Fibroblast of lung (primary cell): Measurements from ENCODE around the gene CBX8. TPM values are rescaled to one million over a fixed set of nuclear protein-coding genes. Genes with fewer than 3 reads are reported as not detected.

ENCODE experiments used
- DNase-seq, 2 donors: peaks; one replicate each; pipeline versions ENCODE4 v3.0.0 to v3.0.0-alpha.2; 2010; ENCODE audit warnings: low read depth in 2 of 2
- H2AFZ ChIP-seq: 2 replicates; pipeline ENCODE4 v1.5.1; 2012; ENCODE audit warnings: low read length, control low read depth, inconsistent platforms
- H3K27ac ChIP-seq: 2 replicates; pipeline ENCODE4 v1.5.1; 2011; ENCODE audit warnings: low read length, control low read depth; ENCODE audit not compliant: insufficient read depth
- H3K27me3 ChIP-seq: 2 replicates; pipeline ENCODE4 v1.5.1; 2011; ENCODE audit warnings: mild to moderate bottlenecking, low read length; ENCODE audit not compliant: control insufficient read depth, insufficient read depth
- H3K36me3 ChIP-seq: 2 replicates; pipeline ENCODE4 v1.5.1; 2011; ENCODE audit warnings: low read length; ENCODE audit not compliant: control insufficient read depth, insufficient read depth
- H3K4me1 ChIP-seq: 2 replicates; pipeline ENCODE4 v1.5.1; 2011; ENCODE audit warnings: low read length; ENCODE audit not compliant: control insufficient read depth, insufficient read depth; ENCODE audit errors: extremely low read depth
- H3K4me2 ChIP-seq: 2 replicates; pipeline ENCODE4 v1.5.1; 2011; ENCODE audit warnings: low read length, control low read depth; ENCODE audit not compliant: insufficient read depth; ENCODE audit errors: extremely low read depth
- H3K4me3 ChIP-seq, 4 experiments: fragments of 200-600 bp in 1 of 4; sonication (generic) in 1 of 4; replicated peaks in 1 of 4; 2 replicates each; pipeline ENCODE4 v1.5.1; 2011 to 2016; ENCODE audit warnings: low read length in 4 of 4, low read depth in 3 of 4, mild to moderate bottlenecking in 3 of 4, control low read depth in 2 of 4, inconsistent platforms in 1 of 4, mixed read lengths in 1 of 4; ENCODE audit not compliant: insufficient read depth in 1 of 4; ENCODE audit errors: control extremely low read depth in 1 of 4
- H3K79me2 ChIP-seq: 2 replicates; pipeline ENCODE4 v1.5.1; 2012; ENCODE audit warnings: mild to moderate bottlenecking, low read length, inconsistent platforms; ENCODE audit not compliant: control insufficient read depth, insufficient read depth
- H3K9ac ChIP-seq: 2 replicates; pipeline ENCODE4 v1.5.1; 2011; ENCODE audit warnings: mild to moderate bottlenecking, low read length, control low read depth; ENCODE audit not compliant: insufficient read depth
- H3K9me3 ChIP-seq: 2 replicates; pipeline ENCODE4 v1.5.1; 2012; ENCODE audit warnings: low read depth, low read length; ENCODE audit not compliant: control insufficient read depth, insufficient read depth
- H4K20me1 ChIP-seq: 2 replicates; pipeline ENCODE4 v1.5.1; 2011; ENCODE audit warnings: low read length; ENCODE audit not compliant: control insufficient read depth, insufficient read depth; ENCODE audit errors: extremely low read depth
- CTCF ChIP-seq, 2 donors: IDR thresholded peaks in 1 of 2; conservative IDR thresholded peaks in 1 of 2; 1 replicate in 1 of 2; 2 replicates in 1 of 2; pipeline ENCODE4 v1.5.1; 2011 to 2012; ENCODE audit warnings: low read length in 2 of 2, control low read depth in 1 of 2, inconsistent platforms in 1 of 2, low read depth in 1 of 2, mild to moderate bottlenecking in 1 of 2
- EZH2 ChIP-seq: IDR thresholded peaks from 2 replicates; pipeline ENCODE4 v1.5.1; 2012; ENCODE audit warnings: low read length, control low read depth, mild to moderate bottlenecking; ENCODE audit errors: missing control alignments
- polyA plus RNA-seq, 2 donors: library from polyadenylated mRNA; depleted of rRNA in 1 of 2; stranded (reverse) in 1 of 2; unstranded in 1 of 2; fragments of >200 nt; gene quantifications; 2 replicates each; pipeline ENCODE4 v1.2.1, GENCODE V29; 2011 to 2012; ENCODE audit warnings: missing spikeins in 1 of 2
- total RNA-seq: library from RNA; depleted of rRNA; stranded (reverse); fragments of >200 nt; gene quantifications from 2 replicates; pipeline ENCODE4 v1.2.1, GENCODE V29; 2014

Gene CBX8
- total and polyA plus RNA-seq, 2 donors (not counting 1 experiment from before 2014, with no cell fraction given) = 0.19 to 4.0 TPM

GRCh38 chr17:79785900-79786810 is 10.7 kb downstream of the CBX8 start:
- Histone ChIP-seq H3K4me1 (no peaks in the 10 kb centered on the region), H3K4me3 (no peak overlapping the region), H3K9me3 (no peaks in the 10 kb centered on the region), H3K4me2 (no peak overlapping the region), H3K79me2 (no peaks in the 10 kb centered on the region), H3K9ac (no peak overlapping the region), H4K20me1 (no peaks in the 10 kb centered on the region), H3K27ac (no peak overlapping the region), H3K27me3 (peaks cover 26% of the 10 kb centered on the region), H3K36me3 (peaks cover 1% of the 10 kb centered on the region), H2AFZ (no peak overlapping the region)
- no peak for DNase-seq
- no peak for TF ChIP-seq EZH2
- no peak for TF ChIP-seq CTCF (conservative IDR thresholded peaks at IDR 0.05 in 1 of 2, IDR thresholded peaks at IDR 0.05 in 1 of 2; ENCODE audit: low read depth in 1 of 2, low read length in 2 of 2)

- Histone ChIP-seq H3K4me3 (no peak overlapping the region), H3K4me1 (no peaks in the 10 kb centered on the region), H3K27ac (no peak overlapping the region), H2AFZ (no peak overlapping the region), H3K27me3 (peaks cover 17% of the 10 kb centered on the region), H3K79me2 (no peaks in the 10 kb centered on the region), H3K9ac (no peak overlapping the region), H3K4me2 (no peak overlapping the region), H4K20me1 (no peaks in the 10 kb centered on the region), H3K9me3 (no peaks in the 10 kb centered on the region), H3K36me3 (peaks cover 1% of the 10 kb centered on the region)
- no peak for DNase-seq
- TF ChIP-seq EZH2 (no peak), CTCF (conservative IDR thresholded peaks at IDR 0.05 in 1 of 2, IDR thresholded peaks at IDR 0.05 in 1 of 2; ENCODE audit: low read depth in 1 of 2, low read length in 2 of 2) (no peak)
These were observed 11.6 kb downstream of the CBX8 start for GRCh38 chr17:79785017-79785899.
